PFSK-1 (cell line): Measurements from ENCODE around the gene RIPPLY1. TPM values are rescaled to one million over a fixed set of nuclear protein-coding genes. Genes with fewer than 3 reads are reported as not detected.

ENCODE experiments used
- FOXP2 ChIP-seq: optimal IDR thresholded peaks from 2 replicates; pipeline ENCODE3; 2011; ENCODE audit warnings: borderline replicate concordance, control low read depth, inconsistent platforms; ENCODE audit not compliant: insufficient read depth; ENCODE audit errors: extremely low read length, extremely low read depth
- POLR2AphosphoS5 ChIP-seq: IDR thresholded peaks from 2 replicates; pipeline ENCODE4 v1.6.1; 2012; ENCODE audit warnings: low read depth, mild to moderate bottlenecking, control low read depth, low read length, moderate library complexity
- REST ChIP-seq, 2 experiments: IDR thresholded peaks; 2 replicates each; pipeline versions ENCODE4 v1.6.1 to v1.8.0; 2011 to 2012; ENCODE audit warnings: low read depth in 2 of 2, low read length in 2 of 2, control low read depth in 1 of 2, inconsistent platforms in 1 of 2, mild to moderate bottlenecking in 1 of 2, moderate library complexity in 1 of 2; ENCODE audit not compliant: insufficient read depth in 1 of 2
- SIN3A ChIP-seq: IDR thresholded peaks from 2 replicates; pipeline ENCODE4 v1.6.1; 2012; ENCODE audit warnings: mild to moderate bottlenecking, low read length, moderate library complexity, borderline replicate concordance; ENCODE audit not compliant: insufficient read depth
- TAF1 ChIP-seq: IDR thresholded peaks from 2 replicates; pipeline ENCODE4 v1.6.1; 2012; ENCODE audit warnings: low read length, control low read depth, borderline replicate concordance; ENCODE audit not compliant: insufficient read depth
- polyA plus RNA-seq: library from polyadenylated mRNA; unstranded; fragments of >200 nt; gene quantifications from one replicate; pipeline ENCODE4 v1.2.1, GENCODE V29; 2012; ENCODE audit warnings: low read depth, missing spikeins; ENCODE audit not compliant: insufficient read length

RIPPLY1 gene, protein sequence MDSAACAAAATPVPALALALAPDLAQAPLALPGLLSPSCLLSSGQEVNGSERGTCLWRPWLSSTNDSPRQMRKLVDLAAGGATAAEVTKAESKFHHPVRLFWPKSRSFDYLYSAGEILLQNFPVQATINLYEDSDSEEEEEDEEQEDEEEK
- not detected for polyA plus RNA-seq

GRCh38 chrX:106903291-106903824 lies at the start of gene RIPPLY1:
TSS of gene RIPPLY1 (minus strand) at chrX:106903341. CDS start at chrX:106903287, 54 bp downstream.
- TF ChIP-seq FOXP2, result no peak
- TF ChIP-seq POLR2AphosphoS5, result no peak
- no peak for TF ChIP-seq REST (IDR thresholded peaks at IDR 0.05; ENCODE audit: insufficient read depth in 1 of 2, low read depth in 2 of 2, low read length in 2 of 2)

GRCh38 chrX:106952538-106952937 lies 49.4 kb upstream of the RIPPLY1 start:
- no peak for TF ChIP-seq REST (IDR thresholded peaks at IDR 0.05; ENCODE audit: insufficient read depth in 1 of 2, low read depth in 2 of 2, low read length in 2 of 2)
- no peak for TF ChIP-seq FOXP2
- no peak for TF ChIP-seq TAF1
- no peak for TF ChIP-seq POLR2AphosphoS5
- no peak for TF ChIP-seq SIN3A

DNA sequence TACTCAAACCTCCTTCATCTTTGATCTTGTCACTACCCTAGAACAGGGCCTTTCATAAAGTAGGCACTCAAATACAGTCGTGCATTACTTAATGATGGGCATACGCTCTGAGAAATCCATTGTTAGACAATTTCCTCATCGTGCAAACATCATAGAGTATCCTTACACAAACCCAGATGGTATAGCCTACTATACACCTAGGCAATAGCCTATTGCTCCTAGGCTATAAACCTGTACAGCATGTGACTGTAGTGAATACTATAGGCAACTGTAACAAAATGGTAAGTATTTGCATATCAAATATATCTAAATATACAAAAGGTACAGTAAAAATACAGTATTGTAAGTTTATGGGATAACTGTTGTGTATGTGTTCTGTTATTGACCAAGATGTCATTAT lies 48.9 kb upstream of the RIPPLY1 start:
- TF ChIP-seq REST (IDR thresholded peaks at IDR 0.05; ENCODE audit: insufficient read depth in 1 of 2, low read depth in 2 of 2, low read length in 2 of 2), result no peak
- TF ChIP-seq SIN3A, result no peak
- TF ChIP-seq TAF1, result no peak
- TF ChIP-seq POLR2AphosphoS5, result no peak
- no peak for TF ChIP-seq FOXP2

DNA sequence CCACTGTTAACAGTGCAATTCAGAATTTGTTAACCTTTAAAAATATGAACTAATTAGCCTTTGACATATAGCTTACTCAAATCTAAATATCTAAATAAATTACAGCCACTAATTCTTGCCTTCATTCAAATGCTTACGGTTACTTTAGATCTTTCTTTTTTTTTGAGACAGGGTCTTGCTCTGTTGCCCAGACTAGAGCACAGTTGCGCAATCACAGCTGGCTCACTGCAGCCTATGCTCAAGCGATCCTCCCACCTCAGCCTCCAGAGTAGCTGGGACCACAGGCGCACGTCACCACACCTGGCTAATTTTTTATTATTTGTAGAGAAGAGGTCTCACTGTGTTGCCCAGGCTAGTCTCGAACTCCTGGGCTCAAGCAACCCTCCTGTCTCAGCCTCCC lies 48.1 kb upstream of the RIPPLY1 start:
- no peak for TF ChIP-seq POLR2AphosphoS5
- TF ChIP-seq TAF1, result no peak
- TF ChIP-seq FOXP2, result no peak
- no peak for TF ChIP-seq REST (IDR thresholded peaks at IDR 0.05; ENCODE audit: insufficient read depth in 1 of 2, low read depth in 2 of 2, low read length in 2 of 2)
- no peak for TF ChIP-seq SIN3A

- TF ChIP-seq REST (IDR thresholded peaks at IDR 0.05; ENCODE audit: insufficient read depth in 1 of 2, low read depth in 2 of 2, low read length in 2 of 2), result no peak
- TF ChIP-seq SIN3A, result no peak
- TF ChIP-seq POLR2AphosphoS5, result no peak
Observed at GRCh38 chrX:106950381-106950780, 47.2 kb upstream of the RIPPLY1 start.
